HL-60 (cell line): ENCODE measurements around the gene SLC7A4.

Source experiments
- DNase-seq, 2 experiments: peaks; one replicate each; pipeline ENCODE4 v3.0.0-alpha.2; 2010 to 2020; ENCODE audit warnings: low read depth in 1 of 2, low spot score in 1 of 2
- H3K27ac ChIP-seq: fragments of 250-450 bp; sonication (Bioruptor Pico); replicated peaks from 2 replicates; pipeline ENCODE4 v1.5.1; 2020; ENCODE audit warnings: mild to moderate bottlenecking, moderate library complexity
- H3K27me3 ChIP-seq: fragments of 250-450 bp; sonication (Bioruptor Pico); 2 replicates; pipeline ENCODE4 v1.5.1; 2021; ENCODE audit warnings: mild to moderate bottlenecking, moderate library complexity; ENCODE audit not compliant: insufficient read depth, poor library complexity, severe bottlenecking
- H3K4me3 ChIP-seq: replicated peaks from 2 replicates; pipeline ENCODE4 v1.5.1; 2011; ENCODE audit warnings: mild to moderate bottlenecking, control low read depth, low read length; ENCODE audit not compliant: insufficient read depth
- GABPA ChIP-seq: IDR thresholded peaks from 2 replicates; pipeline ENCODE4 v1.6.1; 2012; ENCODE audit warnings: low read depth
- POLR2AphosphoS5 ChIP-seq: IDR thresholded peaks from 2 replicates; pipeline ENCODE4 v1.6.1; 2012; ENCODE audit warnings: low read depth
- REST ChIP-seq: IDR thresholded peaks from 2 replicates; pipeline ENCODE4 v1.6.1; 2012; ENCODE audit warnings: low read depth; ENCODE audit not compliant: insufficient replicate concordance
- SPI1 ChIP-seq: IDR thresholded peaks from 2 replicates; pipeline ENCODE4 v1.6.1; 2012; ENCODE audit warnings: low read depth, mild to moderate bottlenecking, borderline replicate concordance
- long read RNA-seq: library from polyadenylated mRNA; unstranded; transcript quantifications from one replicate; pipeline ENCODE4 v2.0.0, GENCODE V29; 2020
- TF ChIP-seq, protein P1 (sequence below): IDR thresholded peaks from one replicate; pipeline ENCODE4 v1.5.1; 2011; ENCODE audit warnings: low read length, control low read depth, inconsistent platforms; ENCODE audit not compliant: insufficient read depth

Gene SLC7A4, protein sequence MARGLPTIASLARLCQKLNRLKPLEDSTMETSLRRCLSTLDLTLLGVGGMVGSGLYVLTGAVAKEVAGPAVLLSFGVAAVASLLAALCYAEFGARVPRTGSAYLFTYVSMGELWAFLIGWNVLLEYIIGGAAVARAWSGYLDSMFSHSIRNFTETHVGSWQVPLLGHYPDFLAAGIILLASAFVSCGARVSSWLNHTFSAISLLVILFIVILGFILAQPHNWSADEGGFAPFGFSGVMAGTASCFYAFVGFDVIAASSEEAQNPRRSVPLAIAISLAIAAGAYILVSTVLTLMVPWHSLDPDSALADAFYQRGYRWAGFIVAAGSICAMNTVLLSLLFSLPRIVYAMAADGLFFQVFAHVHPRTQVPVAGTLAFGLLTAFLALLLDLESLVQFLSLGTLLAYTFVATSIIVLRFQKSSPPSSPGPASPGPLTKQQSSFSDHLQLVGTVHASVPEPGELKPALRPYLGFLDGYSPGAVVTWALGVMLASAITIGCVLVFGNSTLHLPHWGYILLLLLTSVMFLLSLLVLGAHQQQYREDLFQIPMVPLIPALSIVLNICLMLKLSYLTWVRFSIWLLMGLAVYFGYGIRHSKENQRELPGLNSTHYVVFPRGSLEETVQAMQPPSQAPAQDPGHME
- long read RNA-seq, result 0 reads

DNA sequence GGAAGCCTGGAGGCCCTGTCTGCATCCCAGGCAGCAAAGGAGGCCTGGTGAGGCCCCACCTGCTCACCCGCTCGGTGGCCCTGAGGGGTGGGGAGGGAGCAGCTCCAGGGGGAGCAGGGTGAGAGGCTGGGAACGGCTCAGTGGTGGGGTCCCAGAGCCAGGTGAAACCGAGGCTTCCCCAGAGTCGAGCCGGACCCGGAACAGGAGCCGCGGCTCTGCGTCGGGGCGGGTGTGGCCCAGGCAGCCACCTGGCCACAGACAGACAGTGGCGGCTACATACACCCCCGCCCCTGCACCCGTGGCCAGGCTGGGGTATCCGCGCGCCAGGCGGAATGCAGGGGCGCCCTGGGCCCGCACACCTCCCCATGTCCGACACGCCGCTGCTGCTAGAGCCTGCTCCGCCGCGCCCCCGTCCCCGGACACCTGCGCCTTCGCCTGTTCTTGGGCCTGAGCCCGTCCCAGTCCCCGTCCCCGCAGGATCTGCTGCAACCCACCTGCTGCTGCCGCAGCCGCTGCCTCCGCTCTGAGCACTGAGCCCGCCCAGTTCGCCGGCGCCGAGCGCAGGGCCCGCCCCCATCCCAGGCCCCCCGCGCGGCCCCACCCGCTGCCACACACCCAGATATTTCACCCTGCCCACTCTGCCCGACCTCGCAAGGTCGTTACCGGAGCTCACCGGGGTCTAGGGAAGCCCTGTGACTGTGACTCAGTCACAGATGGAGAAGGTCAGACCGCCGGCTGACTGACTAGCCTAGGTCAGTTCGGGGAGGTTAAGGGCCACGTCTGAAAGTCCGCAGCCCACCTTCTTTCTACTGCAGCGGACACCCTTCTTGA is at the start of gene SLC7A4:
TSS of gene SLC7A4 (minus strand) at position 525 of the 831 bp plus-strand sequence. CDS start 749 bp downstream, outside the sequence.
- no peak within 1 kb of the TSS for H3K4me3 ChIP-seq
- TF ChIP-seq, protein P1, sequence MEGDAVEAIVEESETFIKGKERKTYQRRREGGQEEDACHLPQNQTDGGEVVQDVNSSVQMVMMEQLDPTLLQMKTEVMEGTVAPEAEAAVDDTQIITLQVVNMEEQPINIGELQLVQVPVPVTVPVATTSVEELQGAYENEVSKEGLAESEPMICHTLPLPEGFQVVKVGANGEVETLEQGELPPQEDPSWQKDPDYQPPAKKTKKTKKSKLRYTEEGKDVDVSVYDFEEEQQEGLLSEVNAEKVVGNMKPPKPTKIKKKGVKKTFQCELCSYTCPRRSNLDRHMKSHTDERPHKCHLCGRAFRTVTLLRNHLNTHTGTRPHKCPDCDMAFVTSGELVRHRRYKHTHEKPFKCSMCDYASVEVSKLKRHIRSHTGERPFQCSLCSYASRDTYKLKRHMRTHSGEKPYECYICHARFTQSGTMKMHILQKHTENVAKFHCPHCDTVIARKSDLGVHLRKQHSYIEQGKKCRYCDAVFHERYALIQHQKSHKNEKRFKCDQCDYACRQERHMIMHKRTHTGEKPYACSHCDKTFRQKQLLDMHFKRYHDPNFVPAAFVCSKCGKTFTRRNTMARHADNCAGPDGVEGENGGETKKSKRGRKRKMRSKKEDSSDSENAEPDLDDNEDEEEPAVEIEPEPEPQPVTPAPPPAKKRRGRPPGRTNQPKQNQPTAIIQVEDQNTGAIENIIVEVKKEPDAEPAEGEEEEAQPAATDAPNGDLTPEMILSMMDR, result no peak
- no peak for TF ChIP-seq SPI1
- TF ChIP-seq REST, result no peak
- no peak for TF ChIP-seq POLR2AphosphoS5
- TF ChIP-seq GABPA, result no peak
- no peak within 1 kb of the TSS for H3K27ac ChIP-seq
- peaks cover 22% of the 10 kb centered on the region for H3K27me3 ChIP-seq
- DNase-seq, result no peak

GRCh38 chr22:21080435-21081137 is 48.2 kb upstream of the SLC7A4 start:
- DNase-seq, result no peak
- Histone ChIP-seq H3K4me3 (no peak overlapping the region), H3K27ac (no peak overlapping the region), H3K27me3 (no peaks in the 10 kb centered on the region)
- TF ChIP-seq, protein P1, result no peak
- TF ChIP-seq GABPA (no peak), POLR2AphosphoS5 (no peak), SPI1 (no peak), REST (no peak)

DNA sequence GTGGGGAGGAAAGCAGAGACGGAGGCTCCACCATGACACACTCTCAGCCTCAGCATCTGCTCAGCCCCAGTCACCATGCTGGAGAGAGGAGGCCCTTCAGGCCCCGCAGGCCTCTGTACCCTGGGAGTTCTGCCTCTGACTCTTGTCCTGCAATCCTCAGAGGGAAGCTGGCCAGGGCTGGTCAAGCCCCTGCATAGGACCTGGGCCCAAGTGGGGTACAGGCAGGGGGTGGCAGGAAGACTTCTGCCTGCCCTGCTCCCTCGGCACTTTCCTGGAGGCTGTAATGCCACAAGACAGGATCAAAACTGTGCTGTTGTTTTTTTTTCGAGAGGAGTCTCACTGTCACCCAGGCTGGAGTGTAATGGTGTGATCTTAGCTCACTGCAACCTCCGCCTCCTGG is 47.1 kb upstream of the SLC7A4 start:
- H3K27me3 ChIP-seq, result no peaks in the 10 kb centered on the region
- no peak overlapping the region for H3K27ac ChIP-seq
- no peak overlapping the region for H3K4me3 ChIP-seq
- TF ChIP-seq POLR2AphosphoS5, result no peak
- no peak for TF ChIP-seq REST
- no peak for TF ChIP-seq SPI1
- TF ChIP-seq, protein P1, result no peak
- no peak for TF ChIP-seq GABPA
- no peak for DNase-seq
